Chondrocyte (in vitro differentiated cells): ENCODE data around the gene STK32C. TPM values are rescaled to one million over a fixed set of nuclear protein-coding genes. Genes with fewer than 3 reads are reported as not detected.

Experiments used
- DNase-seq: peaks from one replicate; pipeline ENCODE4 v3.0.0; 2021; ENCODE audit warnings: mixed read lengths, low spot score
- H3K27ac Mint-ChIP-seq: one replicate; pipeline ENCODE4 v1.8.0; 2021; ENCODE audit warnings: mild to moderate bottlenecking, moderate library complexity, mixed read lengths; ENCODE audit not compliant: unreplicated experiment
- H3K27me3 Mint-ChIP-seq: 2 replicates; pipeline ENCODE4 v1.8.0; 2021; ENCODE audit warnings: low read depth, mixed read lengths
- H3K36me3 Mint-ChIP-seq: 2 replicates; pipeline ENCODE4 v1.8.0; 2021; ENCODE audit warnings: low read depth, mixed read lengths
- H3K4me1 Mint-ChIP-seq: 2 replicates; pipeline ENCODE4 v1.8.0; 2021; ENCODE audit warnings: low read depth, mild to moderate bottlenecking, mixed read lengths
- H3K4me3 Mint-ChIP-seq: one replicate; pipeline ENCODE4 v1.8.0; 2021; ENCODE audit warnings: mild to moderate bottlenecking, moderate library complexity, mixed read lengths; ENCODE audit not compliant: unreplicated experiment
- H3K9me3 Mint-ChIP-seq: 2 replicates; pipeline ENCODE4 v1.8.0; 2021; ENCODE audit warnings: low read depth, mixed read lengths
- total RNA-seq: library from RNA; stranded (reverse); gene quantifications from 3 replicates; pipeline ENCODE4 v1.2.1, GENCODE V29; 2021
- TF ChIP-seq, protein P1 (sequence below): fragments of 200-600 bp; sonication (generic); IDR thresholded peaks from 2 replicates; pipeline ENCODE4 v1.5.0; 2021; ENCODE audit warnings: antibody characterized with exemption, mild to moderate bottlenecking, moderate library complexity

STK32C gene
- total RNA-seq, 1 donor from 2014 or later = 17.9 TPM

GRCh38 chr10:132310701-132311337 is 3.1 kb upstream of the STK32C start:
- no peaks in the 10 kb centered on the region for H3K36me3 Mint-ChIP-seq
- no peaks in the 10 kb centered on the region for H3K27me3 Mint-ChIP-seq
- peaks cover 5% of the 10 kb centered on the region for H3K9me3 Mint-ChIP-seq
- H3K4me3 Mint-ChIP-seq = no peak overlapping the region
- TF ChIP-seq, protein P1, sequence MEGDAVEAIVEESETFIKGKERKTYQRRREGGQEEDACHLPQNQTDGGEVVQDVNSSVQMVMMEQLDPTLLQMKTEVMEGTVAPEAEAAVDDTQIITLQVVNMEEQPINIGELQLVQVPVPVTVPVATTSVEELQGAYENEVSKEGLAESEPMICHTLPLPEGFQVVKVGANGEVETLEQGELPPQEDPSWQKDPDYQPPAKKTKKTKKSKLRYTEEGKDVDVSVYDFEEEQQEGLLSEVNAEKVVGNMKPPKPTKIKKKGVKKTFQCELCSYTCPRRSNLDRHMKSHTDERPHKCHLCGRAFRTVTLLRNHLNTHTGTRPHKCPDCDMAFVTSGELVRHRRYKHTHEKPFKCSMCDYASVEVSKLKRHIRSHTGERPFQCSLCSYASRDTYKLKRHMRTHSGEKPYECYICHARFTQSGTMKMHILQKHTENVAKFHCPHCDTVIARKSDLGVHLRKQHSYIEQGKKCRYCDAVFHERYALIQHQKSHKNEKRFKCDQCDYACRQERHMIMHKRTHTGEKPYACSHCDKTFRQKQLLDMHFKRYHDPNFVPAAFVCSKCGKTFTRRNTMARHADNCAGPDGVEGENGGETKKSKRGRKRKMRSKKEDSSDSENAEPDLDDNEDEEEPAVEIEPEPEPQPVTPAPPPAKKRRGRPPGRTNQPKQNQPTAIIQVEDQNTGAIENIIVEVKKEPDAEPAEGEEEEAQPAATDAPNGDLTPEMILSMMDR = no peak
- no peak overlapping the region for H3K27ac Mint-ChIP-seq
- DNase-seq = peak; percentile 91
- peaks cover 7% of the 10 kb centered on the region for H3K4me1 Mint-ChIP-seq

GRCh38 chr10:132309879-132310591 is 2.3 kb upstream of the STK32C start:
- TF ChIP-seq, protein P1 = no peak
- no peak overlapping the region for H3K27ac Mint-ChIP-seq
- peak; percentile 86 for DNase-seq
- H3K4me1 Mint-ChIP-seq = peaks cover 7% of the 10 kb centered on the region
- H3K27me3 Mint-ChIP-seq = no peaks in the 10 kb centered on the region
- H3K9me3 Mint-ChIP-seq = peaks cover 5% of the 10 kb centered on the region
- H3K36me3 Mint-ChIP-seq = peaks cover 2% of the 10 kb centered on the region
- no peak overlapping the region for H3K4me3 Mint-ChIP-seq

DNA sequence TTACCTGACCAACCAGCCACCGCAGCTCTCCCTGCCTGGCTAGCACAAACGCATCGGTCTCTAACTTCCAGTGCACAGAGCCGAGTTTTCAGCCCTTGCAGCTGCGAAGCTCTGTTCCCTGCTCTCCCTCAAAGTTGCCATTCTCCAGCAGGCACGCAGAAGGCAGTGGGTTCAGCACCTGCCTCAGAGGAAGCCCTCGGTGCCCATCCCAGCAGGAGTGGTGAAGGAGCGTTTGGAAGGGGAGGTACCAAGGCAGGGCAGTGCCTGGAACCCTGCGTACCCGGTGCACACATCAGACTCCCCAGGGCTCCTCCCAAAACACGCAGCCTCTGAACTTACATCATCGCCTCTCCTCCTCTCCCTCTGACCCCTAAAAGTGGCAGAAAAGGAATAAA is 1.7 kb upstream of the STK32C start:
- H3K36me3 Mint-ChIP-seq = peaks cover 2% of the 10 kb centered on the region
- no peak overlapping the region for H3K4me3 Mint-ChIP-seq
- peaks cover 7% of the 10 kb centered on the region for H3K4me1 Mint-ChIP-seq
- H3K27ac Mint-ChIP-seq = no peak overlapping the region
- DNase-seq = peak; percentile 79
- peaks cover 4% of the 10 kb centered on the region for H3K9me3 Mint-ChIP-seq
- TF ChIP-seq, protein P1 = no peak
- H3K27me3 Mint-ChIP-seq = no peaks in the 10 kb centered on the region

DNA sequence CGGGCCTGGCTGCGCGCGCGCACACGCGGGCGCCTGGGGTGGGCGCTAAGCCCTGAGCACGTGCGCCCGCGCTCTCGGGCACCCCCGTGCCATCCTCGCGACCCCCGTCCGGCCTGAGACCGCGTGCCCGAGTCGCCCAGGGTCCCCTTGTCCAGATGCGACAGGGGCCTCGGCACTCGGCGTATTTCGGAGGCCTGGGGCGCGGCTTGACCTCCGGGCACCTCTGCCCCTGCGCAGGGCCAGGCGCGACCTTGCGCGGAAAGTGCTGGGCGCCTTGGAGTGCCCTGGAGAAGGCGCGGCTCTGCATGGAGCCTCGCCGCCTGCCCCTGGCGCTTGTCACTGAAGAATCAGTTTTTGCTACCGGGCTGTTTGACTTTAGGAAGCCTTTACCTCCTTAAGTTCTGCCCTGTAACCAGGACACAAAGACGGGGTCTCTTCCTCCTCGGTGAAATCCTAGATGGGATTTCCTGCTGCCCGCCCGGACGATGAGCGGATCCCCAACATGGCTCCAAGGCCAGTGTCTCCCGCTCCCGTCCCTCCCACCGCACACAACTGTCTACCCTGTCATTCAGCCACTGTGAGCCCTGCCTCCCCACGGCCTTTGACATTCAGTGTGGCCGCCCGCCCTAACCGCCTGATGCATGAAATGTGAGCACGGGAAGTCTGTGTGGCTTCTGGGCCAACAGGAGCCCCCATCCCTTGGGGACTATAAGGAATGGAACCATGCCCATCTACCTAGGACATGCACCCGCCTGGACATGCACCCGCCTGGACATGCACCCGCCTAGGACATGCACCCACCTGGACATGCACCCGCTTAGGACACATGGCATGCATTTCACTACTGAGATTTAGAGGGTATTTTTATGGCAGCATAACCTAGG is 1.1 kb upstream of the STK32C start:
- Mint-ChIP-seq H3K27ac (no peak overlapping the region), H3K4me1 (peaks cover 7% of the 10 kb centered on the region), H3K4me3 (peak overlapping the region; percentile 60), H3K9me3 (no peaks in the 10 kb centered on the region), H3K36me3 (peaks cover 2% of the 10 kb centered on the region), H3K27me3 (no peaks in the 10 kb centered on the region)
- TF ChIP-seq, protein P1 = no peak
- peak; percentile 91 for DNase-seq
